H1 (cell line): ENCODE data around the gene PURB. TPM values are rescaled to one million over a fixed set of nuclear protein-coding genes. Genes with fewer than 3 reads are reported as not detected.

ENCODE experiments used
- CTCF ChIA-PET: fragments of 300-600 bp; sonication (Branson Sonifier 250); formaldehyde crosslinking; loops from one replicate; lab custom pipeline; 2021; ENCODE audit not compliant: partially characterized antibody; lab: Charles Lee
- POLR2A ChIA-PET: fragments of 300-600 bp; sonication (Branson Sonifier 250); formaldehyde crosslinking; loops from one replicate; lab custom pipeline; 2021; ENCODE audit warnings: inconsistent platforms; ENCODE audit not compliant: partially characterized antibody; lab: Charles Lee
- DNase-seq, 2 experiments: peaks; one replicate each; pipeline versions ENCODE4 v3.0.0 to v3.0.0-alpha.2; 2010 to 2022; ENCODE audit warnings: low spot score in 2 of 2, low read depth in 1 of 2, mixed read lengths in 1 of 2
- FAIRE-seq: peaks from 2 replicates; lab custom pipeline; 2011; peaks lifted over from hg19 to GRCh38; lab: Jason Lieb, UNC
- H2AFZ ChIP-seq: 2 replicates; pipeline ENCODE4 v1.8.1; 2012; ENCODE audit warnings: low read length, inconsistent platforms
- H2AK5ac ChIP-seq: 2 replicates; pipeline ENCODE4 v1.6.1; 2013; ENCODE audit warnings: low read depth, low read length
- H2BK120ac ChIP-seq: replicated peaks from 2 replicates; pipeline ENCODE3; 2013; ENCODE audit warnings: low read depth, low read length, inconsistent platforms
- H2BK12ac ChIP-seq: 2 replicates; pipeline ENCODE4 v1.6.1; 2013; ENCODE audit warnings: low read depth, low read length
- H2BK15ac ChIP-seq: 2 replicates; pipeline ENCODE4 v1.6.1; 2013; ENCODE audit warnings: low read length
- H2BK20ac ChIP-seq: 2 replicates; pipeline ENCODE4 v1.6.1; 2013; ENCODE audit warnings: low read length
- H2BK5ac ChIP-seq: 2 replicates; pipeline ENCODE4 v1.6.1; 2013; ENCODE audit warnings: low read depth, low read length
- H3K14ac ChIP-seq: 2 replicates; pipeline ENCODE4 v1.6.1; 2013; ENCODE audit warnings: inconsistent platforms; ENCODE audit not compliant: insufficient read length
- H3K18ac ChIP-seq: 2 replicates; pipeline ENCODE4 v1.6.1; 2013; ENCODE audit warnings: low read length; ENCODE audit errors: extremely low read depth
- H3K23ac ChIP-seq: 2 replicates; pipeline ENCODE4 v1.6.1; 2013; ENCODE audit warnings: inconsistent platforms; ENCODE audit not compliant: insufficient read length
- H3K23me2 ChIP-seq: 2 replicates; pipeline ENCODE4 v1.6.1; 2013; ENCODE audit warnings: low read depth, low read length
- H3K27ac ChIP-seq: 2 replicates; pipeline ENCODE4 v1.6.1; 2011; ENCODE audit warnings: low read depth, low read length, inconsistent platforms
- H3K27me3 ChIP-seq, 4 experiments: replicated peaks in 1 of 4; 1 replicate in 1 of 4; 2 replicates in 3 of 4; pipeline versions ENCODE4 v1.6.1 to v1.8.1; 2011 to 2013; ENCODE audit warnings: low read length in 3 of 4, mild to moderate bottlenecking in 3 of 4, inconsistent platforms in 2 of 4, mixed read lengths in 2 of 4, moderate library complexity in 1 of 4; ENCODE audit not compliant: control insufficient read depth in 3 of 4, insufficient read depth in 3 of 4; ENCODE audit errors: extremely low read depth in 1 of 4
- H3K36me3 ChIP-seq, 4 experiments: 2 replicates each; pipeline versions ENCODE4 v1.6.1 to v1.8.1; 2011 to 2013; ENCODE audit warnings: mild to moderate bottlenecking in 4 of 4, low read length in 3 of 4, moderate library complexity in 2 of 4, control low read depth in 1 of 4, inconsistent platforms in 1 of 4; ENCODE audit not compliant: insufficient read depth in 4 of 4, control insufficient read depth in 2 of 4
- H3K4ac ChIP-seq: replicated peaks from 2 replicates; pipeline ENCODE3; 2013; ENCODE audit warnings: low read length, low read depth, mixed read lengths, inconsistent platforms; ENCODE audit not compliant: insufficient read length
- H3K4me1 ChIP-seq, 4 experiments: replicated peaks in 1 of 4; 1 replicate in 1 of 4; 2 replicates in 3 of 4; pipeline versions ENCODE4 v1.6.1 to v1.8.1; 2011 to 2013; ENCODE audit warnings: low read length in 3 of 4, inconsistent platforms in 2 of 4, mixed read lengths in 1 of 4; ENCODE audit not compliant: insufficient read depth in 4 of 4, control insufficient read depth in 3 of 4
- H3K4me2 ChIP-seq, 2 experiments: 2 replicates each; pipeline versions ENCODE4 v1.6.1 to v1.8.1; 2011 to 2013; ENCODE audit warnings: low read depth in 2 of 2, low read length in 2 of 2, control low read depth in 1 of 2, inconsistent platforms in 1 of 2, mild to moderate bottlenecking in 1 of 2; ENCODE audit not compliant: insufficient read depth in 1 of 2
- H3K4me3 ChIP-seq, 4 experiments: fragments of 200-600, 300-600 bp in 1 of 4; sonication (generic), shearing (Covaris generic), sonication (Bioruptor Twin) in 1 of 4; 2 replicates each; pipeline versions ENCODE4 v1.5.1 to v1.8.1; 2011 to 2016; ENCODE audit warnings: low read length in 4 of 4, low read depth in 3 of 4, control low read depth in 2 of 4, inconsistent platforms in 2 of 4, mild to moderate bottlenecking in 2 of 4, mixed read lengths in 1 of 4, moderate library complexity in 1 of 4; ENCODE audit not compliant: insufficient read depth in 2 of 4; ENCODE audit errors: extremely low read depth in 1 of 4
- H3K56ac ChIP-seq: replicated peaks from 2 replicates; pipeline ENCODE3; 2013; ENCODE audit warnings: low read depth, mild to moderate bottlenecking, mixed read lengths, low read length, inconsistent platforms; ENCODE audit not compliant: insufficient read length
- H3K79me1 ChIP-seq: 2 replicates; pipeline ENCODE4 v1.6.1; 2013; ENCODE audit warnings: low read depth, low read length, control low read depth
- H3K79me2 ChIP-seq, 2 experiments: 2 replicates each; pipeline versions ENCODE4 v1.6.1 to v1.8.1; 2012 to 2013; ENCODE audit warnings: low read length in 2 of 2, mild to moderate bottlenecking in 2 of 2, inconsistent platforms in 1 of 2; ENCODE audit not compliant: insufficient read depth in 2 of 2, control insufficient read depth in 1 of 2
- H3K9ac ChIP-seq, 4 experiments: replicated peaks in 1 of 4; 1 replicate in 1 of 4; 2 replicates in 3 of 4; pipeline versions ENCODE4 v1.6.1 to v1.8.1; 2011 to 2013; ENCODE audit warnings: low read depth in 3 of 4, low read length in 3 of 4, control low read depth in 2 of 4, mild to moderate bottlenecking in 2 of 4, moderate library complexity in 2 of 4, inconsistent platforms in 1 of 4; ENCODE audit errors: extremely low read depth in 1 of 4
- H3K9me3 ChIP-seq, 2 experiments: 2 replicates each; pipeline versions ENCODE4 v1.6.1 to v1.8.1; 2012 to 2013; ENCODE audit warnings: mild to moderate bottlenecking in 2 of 2, moderate library complexity in 2 of 2, control low read depth in 1 of 2, inconsistent platforms in 1 of 2, low read depth in 1 of 2, low read length in 1 of 2, mixed read lengths in 1 of 2; ENCODE audit not compliant: insufficient read depth in 2 of 2
- H4K20me1 ChIP-seq, 2 experiments: replicated peaks in 1 of 2; 2 replicates each; pipeline versions ENCODE3 to v1.8.1; 2011 to 2013; ENCODE audit warnings: inconsistent platforms in 2 of 2, low read length in 2 of 2, mild to moderate bottlenecking in 1 of 2; ENCODE audit not compliant: insufficient read depth in 2 of 2, control insufficient read depth in 1 of 2
- H4K5ac ChIP-seq: 2 replicates; pipeline ENCODE4 v1.6.1; 2013; ENCODE audit warnings: low read length, low read depth, mixed read lengths, inconsistent platforms; ENCODE audit not compliant: insufficient read length
- H4K8ac ChIP-seq: 2 replicates; pipeline ENCODE4 v1.8.0; 2013; ENCODE audit warnings: mild to moderate bottlenecking, moderate library complexity, low read length, inconsistent platforms; ENCODE audit not compliant: insufficient read depth; ENCODE audit errors: extremely low read depth
- H4K91ac ChIP-seq: replicated peaks from 2 replicates; pipeline ENCODE3; 2013; ENCODE audit warnings: low read length, mixed read lengths, inconsistent platforms; ENCODE audit not compliant: insufficient read length
- BACH1 ChIP-seq: IDR thresholded peaks from 2 replicates; pipeline ENCODE4 v1.6.1; 2012; ENCODE audit warnings: low read length, improper control_type of control experiment
- BCL11A ChIP-seq, 2 experiments: IDR thresholded peaks; one replicate each; pipeline ENCODE4 v1.6.1; 2011; ENCODE audit warnings: low read depth in 2 of 2, low read length in 2 of 2, mild to moderate bottlenecking in 2 of 2
- CBX5 ChIP-seq: fragments of 300-800, 300-1000 bp; sonication (generic); IDR thresholded peaks from 2 replicates; pipeline ENCODE4 v1.7.1; 2016; ENCODE audit warnings: antibody characterized with exemption, low read length, low read depth
- CREB1 ChIP-seq: IDR thresholded peaks from 2 replicates; pipeline ENCODE4 v1.6.1; 2012; ENCODE audit warnings: inconsistent platforms
- EZH2 ChIP-seq: fragments of 200-600 bp; sonication (generic); IDR thresholded peaks from 2 replicates; pipeline ENCODE4 v1.7.1; 2012; ENCODE audit warnings: low read depth, mild to moderate bottlenecking, moderate library complexity, low read length, inconsistent platforms; ENCODE audit not compliant: severe bottlenecking
- JUN ChIP-seq: IDR thresholded peaks from 2 replicates; pipeline ENCODE4 v1.6.1; 2011; ENCODE audit warnings: low read depth, mild to moderate bottlenecking, improper control_type of control experiment, low read length
- KDM5A ChIP-seq: fragments of 200-600 bp; IDR thresholded peaks from 2 replicates; pipeline ENCODE4 v1.7.1; 2012; ENCODE audit warnings: mild to moderate bottlenecking, low read length, inconsistent platforms, mixed read lengths
- PHF8 ChIP-seq: fragments of 200-600 bp; sonication (generic); conservative IDR thresholded peaks from 2 replicates; pipeline ENCODE4 v1.7.1; 2012; ENCODE audit warnings: low read depth, mild to moderate bottlenecking, inconsistent platforms, low read length, moderate library complexity
- RBBP5 ChIP-seq: IDR thresholded peaks from 2 replicates; pipeline ENCODE4 v1.7.1; 2012; ENCODE audit warnings: low read depth, mild to moderate bottlenecking, inconsistent platforms, low read length, moderate library complexity, borderline replicate concordance
- RXRA ChIP-seq: IDR thresholded peaks from 2 replicates; pipeline ENCODE4 v1.6.1; 2011; ENCODE audit warnings: low read depth, mild to moderate bottlenecking, low read length, moderate library complexity; ENCODE audit not compliant: insufficient read depth
- SIN3A ChIP-seq, 2 experiments: IDR thresholded peaks in 1 of 2; conservative IDR thresholded peaks in 1 of 2; 2 replicates each; pipeline ENCODE4 v1.6.1; 2011 to 2012; ENCODE audit warnings: low read length in 2 of 2, improper control_type of control experiment in 1 of 2, low read depth in 1 of 2, mild to moderate bottlenecking in 1 of 2
- WGBS, 2 experiments: shearing (Covaris generic) in 1 of 2; methylation state at CpG; one replicate each; pipeline versions ENCODE4 v1.1.6 to v1.1.7; 2013 to 2015; ENCODE audit warnings: low lambda C conversion rate in 2 of 2, mixed read lengths in 2 of 2, inconsistent platforms in 1 of 2, low coverage in 1 of 2, missing lambda C conversion rate in 1 of 2; ENCODE audit not compliant: insufficient replicate concordance in 2 of 2, insufficient coverage in 1 of 2, insufficient read length in 1 of 2; ENCODE audit errors: extremely low coverage in 1 of 2, missing lambda C conversion rate in 1 of 2; 5-methylcytosine and 5-hydroxymethylcytosine counted together
- polyA plus RNA-seq, 7 experiments: library from polyadenylated mRNA; depleted of rRNA in 3 of 7; stranded (reverse) in 5 of 7; unstranded in 2 of 7; fragments of >200 nt in 5 of 7; fragments of 200-250 nt in 2 of 7; gene quantifications; 1 replicate in 5 of 7; 2 replicates in 1 of 7; 4 replicates in 1 of 7; pipeline versions ENCODE4 v1.2.1 to v1.2.3, GENCODE V29; 2011 to 2013; ENCODE audit warnings: missing spikeins in 2 of 7, mixed read lengths in 2 of 7
- total RNA-seq: library from RNA; stranded (reverse); fragmentation: NEBNext Ultra II Directional; extraction: Animal tissue kit (Norgen Biotek cat#: 25700); gene quantifications from 2 replicates; pipeline ENCODE4 v1.2.1, GENCODE V29; 2021
- TF ChIP-seq, protein P1 (sequence below): IDR thresholded peaks from 2 replicates; pipeline ENCODE4 v1.6.1; 2011; ENCODE audit warnings: low read length, improper control_type of control experiment

The PURB gene
- total and polyA plus RNA-seq, 2 of the 8 experiments (the other 6 are each of a cell fraction or from before 2014, with no cell fraction given) = 3.3 to 22.7 TPM

DNA sequence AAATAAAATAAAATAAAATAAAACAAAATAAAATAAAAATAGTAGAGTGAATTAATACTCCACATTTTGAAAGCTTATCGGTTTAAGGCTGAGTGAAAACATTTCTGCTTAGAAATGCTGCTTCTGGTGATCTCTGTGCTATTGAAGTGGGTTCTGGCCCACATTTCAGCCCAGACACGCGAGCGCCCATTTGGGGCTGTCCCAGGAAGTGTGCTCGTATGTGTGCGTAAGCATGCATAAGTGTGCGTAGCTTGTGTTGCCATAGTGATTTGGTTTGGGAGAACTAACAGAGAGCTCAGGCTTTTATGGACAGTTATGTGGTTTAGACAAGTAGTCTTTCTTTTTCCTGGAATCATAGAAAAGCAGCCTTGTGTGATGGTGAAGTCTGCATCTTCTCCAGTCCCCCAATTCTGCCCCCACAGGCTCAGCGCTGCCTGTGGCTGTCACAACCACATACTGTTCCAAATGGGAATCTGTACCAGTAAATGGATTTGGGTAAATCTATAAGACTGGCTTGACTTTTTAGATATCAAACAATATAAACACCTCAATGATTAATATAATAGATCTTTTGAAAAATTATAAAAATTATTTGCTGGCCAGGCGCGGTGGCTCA, 29.8 kb upstream of the PURB start:
- Histone ChIP-seq H3K9me3 (no peaks in the 10 kb centered on the region), H2BK20ac (no peak overlapping the region), H3K14ac (no peak overlapping the region), H3K23ac (no peak overlapping the region), H2BK15ac (no peak overlapping the region), H2BK5ac (no peak overlapping the region), H2BK120ac (no peak overlapping the region), H4K91ac (no peak overlapping the region), H3K4me3 (no peak overlapping the region), H3K27me3 (no peaks in the 10 kb centered on the region), H3K23me2 (no peaks in the 10 kb centered on the region), H3K4ac (no peak overlapping the region), H3K79me2 (no peaks in the 10 kb centered on the region), H2BK12ac (no peak overlapping the region), H2AFZ (no peak overlapping the region), H3K36me3 (no peaks in the 10 kb centered on the region), H3K56ac (no peak overlapping the region), H2AK5ac (no peak overlapping the region), H3K4me2 (no peak overlapping the region), H4K8ac (no peak overlapping the region), H3K9ac (no peak overlapping the region), H3K4me1 (no peaks in the 10 kb centered on the region; a peak in 1 of 7 replicates), H3K27ac (no peak overlapping the region), H3K18ac (no peak overlapping the region), H4K5ac (no peak overlapping the region), H3K79me1 (no peaks in the 10 kb centered on the region), H4K20me1 (no peaks in the 10 kb centered on the region)
- WGBS, 2 experiments = 85% methylated on average over 10 of the region's 10 CpGs; no CpG with 5 or more reads in 1 of the 2 experiments
- ChIA-PET POLR2A (interaction anchor here (0.6 kb wide), 1 partner anchor 37 kb away, joined by 3 read pairs; no protein-coding TSS in a partner anchor), CTCF (no interaction called here)
- no peak for DNase-seq
- FAIRE-seq = no peak
- TF ChIP-seq RXRA = no peak
- no peak for TF ChIP-seq KDM5A
- no peak for TF ChIP-seq CBX5
- TF ChIP-seq BACH1 = no peak
- no peak for TF ChIP-seq PHF8
- TF ChIP-seq SIN3A (conservative IDR thresholded peaks at IDR 0.05 in 1 of 2, IDR thresholded peaks at IDR 0.05 in 1 of 2; ENCODE audit: low read depth in 1 of 2, low read length in 2 of 2) = no peak
- TF ChIP-seq, protein P1, sequence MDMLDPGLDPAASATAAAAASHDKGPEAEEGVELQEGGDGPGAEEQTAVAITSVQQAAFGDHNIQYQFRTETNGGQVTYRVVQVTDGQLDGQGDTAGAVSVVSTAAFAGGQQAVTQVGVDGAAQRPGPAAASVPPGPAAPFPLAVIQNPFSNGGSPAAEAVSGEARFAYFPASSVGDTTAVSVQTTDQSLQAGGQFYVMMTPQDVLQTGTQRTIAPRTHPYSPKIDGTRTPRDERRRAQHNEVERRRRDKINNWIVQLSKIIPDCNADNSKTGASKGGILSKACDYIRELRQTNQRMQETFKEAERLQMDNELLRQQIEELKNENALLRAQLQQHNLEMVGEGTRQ = no peak
- TF ChIP-seq CREB1 = no peak
- TF ChIP-seq EZH2 = no peak
- no peak for TF ChIP-seq RBBP5
- no peak for TF ChIP-seq BCL11A (IDR thresholded peaks at IDR 0.05; ENCODE audit: low read depth in 2 of 2, low read length in 2 of 2)
- TF ChIP-seq JUN = no peak
